Measurements from ENCODE around the gene PARD3B. TPM values are rescaled to one million over a fixed set of nuclear protein-coding genes. Genes with fewer than 3 reads are reported as not detected.

Gene PARD3B
- total and polyA plus RNA-seq, 2 of the 13 experiments (the other 11 are each of a cell fraction or from before 2014, with no cell fraction given), result 0.71 to 2.3 TPM

GRCh38 chr2:204913312-204913711 lies 368.0 kb downstream of the PARD3B start:
- ATAC-seq, result no peak
- no peaks in the 10 kb centered on the region for H3K36me3 ChIP-seq (replicated peaks in 1 of 2; ENCODE audit: control insufficient read depth in 1 of 2, insufficient read depth in 2 of 2, low read length in 2 of 2)
- in situ Hi-C loops (cut with HindIII; ENCODE audit: extremely low pct_ligation_motif_present, low pct_unique_long_range_greater_than_20kb) (no loop called here), intact Hi-C loops (cut with micrococcal nuclease; ENCODE audit: unreplicated experiment) (no loop called here)
- 62% methylated on average over 3 of the region's 3 CpGs for WGBS (ENCODE audit: low lambda C conversion rate)
- no TSS peak for BruUV-seq (replicated peaks)
- H3K79me2 ChIP-seq (ENCODE audit: insufficient read depth, low read length), result no peaks in the 10 kb centered on the region
- no peak overlapping the region for H3K4me2 ChIP-seq (ENCODE audit: low read depth, low read length)
- ChIA-PET POLR2A (no interaction called here), CTCF (ENCODE audit: low intra/inter-chr PET ratio, low total read pairs) (no interaction called here)
- no peak for FAIRE-seq
- no peak overlapping the region for H3K9ac ChIP-seq (ENCODE audit: insufficient read depth, low read depth, low read length)
- no peaks in the 10 kb centered on the region for H3K27me3 ChIP-seq (ENCODE audit: control insufficient read depth in 1 of 2, insufficient read depth in 2 of 2, low read length in 2 of 2)
- H3K4me3 ChIP-seq (replicated peaks in 1 of 3; ENCODE audit: insufficient read depth in 1 of 3, low read depth in 2 of 3, low read length in 3 of 3), result no peak overlapping the region
- H2AFZ ChIP-seq (ENCODE audit: low read length), result no peak overlapping the region
- H3K9me3 ChIP-seq (ENCODE audit: low read length), result peaks cover 41% of the 10 kb centered on the region
- no peaks in the 10 kb centered on the region for H4K20me1 ChIP-seq (ENCODE audit: insufficient read depth, low read length)
- DNase-seq (ENCODE audit: low spot score), result no peak
- no peaks in the 10 kb centered on the region for H3K4me1 ChIP-seq (ENCODE audit: insufficient read depth, low read length)
- no peak overlapping the region for H3K27ac ChIP-seq (ENCODE audit: extremely low read length, insufficient read depth, low read length)
- TF ChIP-seq SNAPC5 (CRISPR knock-in tag; IDR thresholded peaks at IDR 0.05; ENCODE audit: borderline replicate concordance), result no peak
- no peak for TF ChIP-seq ZFP36L2 (CRISPR knock-in tag; IDR thresholded peaks at IDR 0.05)
- TF ChIP-seq MEIS2 (CRISPR knock-in tag; IDR thresholded peaks at IDR 0.05), result no peak
- TF ChIP-seq NBN (conservative IDR thresholded peaks at IDR 0.05), result no peak
- no peak for TF ChIP-seq ZNF503 (CRISPR knock-in tag; IDR thresholded peaks at IDR 0.05)
- TF ChIP-seq ZNF264 (CRISPR knock-in tag; IDR thresholded peaks at IDR 0.05), result no peak
- no peak for TF ChIP-seq ZNF615 (CRISPR knock-in tag; IDR thresholded peaks at IDR 0.05; ENCODE audit: borderline replicate concordance)
- no peak for TF ChIP-seq GFI1 (CRISPR knock-in tag; IDR thresholded peaks at IDR 0.05; ENCODE audit: borderline replicate concordance)
- no peak for TF ChIP-seq U2AF1 (optimal IDR thresholded peaks at IDR 0.05; ENCODE audit: low read depth, low read length)
- no peak for TF ChIP-seq IRX3 (CRISPR knock-in tag; IDR thresholded peaks at IDR 0.05; ENCODE audit: borderline replicate concordance, low read depth)
- no peak for TF ChIP-seq NFYB (CRISPR knock-in tag; IDR thresholded peaks at IDR 0.05)
- no peak for TF ChIP-seq TCF7 (IDR thresholded peaks at IDR 0.05; ENCODE audit: low read depth)
- no peak for TF ChIP-seq ZNF232 (CRISPR knock-in tag; IDR thresholded peaks at IDR 0.05; ENCODE audit: borderline replicate concordance)
- TF ChIP-seq MIXL1 (CRISPR knock-in tag; IDR thresholded peaks at IDR 0.05), result no peak
- TF ChIP-seq MNT (IDR thresholded peaks at IDR 0.05), result no peak
- no peak for TF ChIP-seq ZNF143 (CRISPR knock-in tag; IDR thresholded peaks at IDR 0.05)
- TF ChIP-seq SMAD1 (CRISPR knock-in tag; IDR thresholded peaks at IDR 0.05; ENCODE audit: borderline replicate concordance, low read depth), result no peak
- no peak for TF ChIP-seq ZBTB26 (CRISPR knock-in tag; IDR thresholded peaks at IDR 0.05; ENCODE audit: borderline replicate concordance)
- TF ChIP-seq TRAFD1 (CRISPR knock-in tag; IDR thresholded peaks at IDR 0.05; ENCODE audit: borderline replicate concordance), result no peak
- no peak for TF ChIP-seq ISL2 (CRISPR knock-in tag; IDR thresholded peaks at IDR 0.05)

Data from HepG2 (cell line).